Fibroblast of the aortic adventitia (primary cell): Measurements from ENCODE around the gene PRKCB. TPM values are rescaled to one million over a fixed set of nuclear protein-coding genes. Genes with fewer than 3 reads are reported as not detected.
A peak's percentile ranks its signal among the peaks of the same experiment; 100 is the strongest.
"Not testable (repeated sequence)": the region's sequence is repeated elsewhere in the genome, so short reads cannot be mapped to it uniquely, and the experiment has no call there.

Experiments used
- DNase-seq: peaks from one replicate; pipeline ENCODE4 v3.0.0-alpha.2; 2010; ENCODE audit warnings: low read depth
- H3K4me3 ChIP-seq: 2 replicates; pipeline ENCODE4 v1.5.1; 2011; ENCODE audit warnings: low read depth, mild to moderate bottlenecking, control low read depth, low read length, moderate library complexity
- CTCF ChIP-seq: IDR thresholded peaks from 2 replicates; pipeline ENCODE4 v1.5.1; 2011; ENCODE audit warnings: mild to moderate bottlenecking, low read length, control low read depth, inconsistent platforms; ENCODE audit not compliant: insufficient read depth
- total RNA-seq: library from RNA; depleted of rRNA; stranded (reverse); fragments of >200 nt; gene quantifications from 2 replicates; pipeline ENCODE4 v1.2.3, GENCODE V29; 2012; ENCODE audit warnings: low replicate concordance

The PRKCB gene
- total RNA-seq, 1 donor = not detected

GRCh38 chr16:24024971-24025370 lies 189.2 kb downstream of the PRKCB start:
- no peak for TF ChIP-seq CTCF

GRCh38 chr16:24027466-24027865 lies 191.7 kb downstream of the PRKCB start:
- DNase-seq = no peak
- no peak overlapping the region for H3K4me3 ChIP-seq
- TF ChIP-seq CTCF = no peak

More at GRCh38 chr16:24024971-24025370, 189.2 kb downstream of the PRKCB start:
- DNase-seq = no peak
- no peak overlapping the region for H3K4me3 ChIP-seq

- DNase-seq, H3K4me3 ChIP-seq: not testable (repeated sequence)
These were observed 194.1 kb downstream of the PRKCB start for GRCh38 chr16:24029841-24030240.

- DNase-seq = no peak
- no peak for TF ChIP-seq CTCF
These were observed 199.5 kb downstream of the PRKCB start for GRCh38 chr16:24035127-24035842.

GRCh38 chr16:24036038-24036543 lies 200.3 kb downstream of the PRKCB start:
- no peak for TF ChIP-seq CTCF
- no peak for DNase-seq
- no peak overlapping the region for H3K4me3 ChIP-seq

More at GRCh38 chr16:24035127-24035842, 199.5 kb downstream of the PRKCB start:
- no peak overlapping the region for H3K4me3 ChIP-seq

- DNase-seq = peak; percentile 57
- no peak overlapping the region for H3K4me3 ChIP-seq
- peak; percentile 73 for TF ChIP-seq CTCF
These were observed 200.8 kb downstream of the PRKCB start for GRCh38 chr16:24036614-24037013.

GRCh38 chr16:24037335-24037734 lies 201.6 kb downstream of the PRKCB start:
- TF ChIP-seq CTCF = no peak
- no peak overlapping the region for H3K4me3 ChIP-seq
- no peak for DNase-seq
